Body of pancreas (tissue), 4 donors: ENCODE data around the gene ZFYVE21. TPM values are rescaled to one million over a fixed set of nuclear protein-coding genes. Genes with fewer than 3 reads are reported as not detected.

Experiments used
- ATAC-seq: fragments of 150-250 bp; one replicate; pipeline ENCODE4 v1.9.1; 2016
- DNase-seq, 4 donors: peaks; one replicate each; pipeline ENCODE4 v3.0.0-alpha.2; 2019
- H3K27ac ChIP-seq, 4 donors: fragments of 200-600 bp; sonication (generic); 1 replicate in 3 of 4; 2 replicates in 1 of 4; pipeline versions ENCODE4 v1.5.1 to v1.6.1; 2016 to 2019; ENCODE audit warnings: mild to moderate bottlenecking in 1 of 4, mixed read lengths in 1 of 4, moderate library complexity in 1 of 4
- H3K27me3 ChIP-seq, 2 donors: fragments of 200-600 bp; sonication (generic); one replicate each; pipeline ENCODE4 v1.6.0; 2016; ENCODE audit warnings: mild to moderate bottlenecking in 1 of 2
- H3K36me3 ChIP-seq, 2 donors: fragments of 200-600 bp; sonication (generic); replicated peaks in 1 of 2; 2 replicates each; pipeline ENCODE4 v1.5.1; 2016; ENCODE audit warnings: low read depth in 2 of 2; ENCODE audit not compliant: insufficient read depth in 1 of 2
- H3K4me1 ChIP-seq: fragments of 200-600 bp; sonication (generic); one replicate; pipeline ENCODE4 v1.6.0; 2016
- H3K4me3 ChIP-seq, 2 donors: fragments of 200-600 bp; sonication (generic); 1 replicate in 1 of 2; 2 replicates in 1 of 2; pipeline ENCODE4 v1.5.1; 2016 to 2019
- H3K9me3 ChIP-seq, 3 donors: fragments of 200-600 bp; sonication (generic); 1 replicate in 2 of 3; 2 replicates in 1 of 3; pipeline ENCODE4 v1.5.1; 2016
- POLR2A ChIP-seq, 3 donors: fragments of 450-650 bp; IDR thresholded peaks; one replicate each; pipeline ENCODE4 v1.6.1; 2016; ENCODE audit warnings: antibody characterized with exemption in 3 of 3, mild to moderate bottlenecking in 2 of 3
- WGBS, 2 donors: methylation state at CpG; one replicate each; pipeline ENCODE4 v1.1.5; 2017; 5-methylcytosine and 5-hydroxymethylcytosine counted together
- intact Hi-C: fragments of 100-400 bp; cut with DNase I; formaldehyde crosslinking; loops from one replicate; pipeline ENCODE4 v1.15.1; 2023
- total RNA-seq, 2 donors: library from RNA; depleted of rRNA; stranded (reverse); fragments of >200 nt; gene quantifications; one replicate each; pipeline ENCODE4 v1.1.0, GENCODE V29; 2016
- TF ChIP-seq, protein P1 (sequence below), 7 experiments: fragments of 450-650 bp in 4 of 7; fragments of 200-600 bp in 3 of 7; sonication (generic) in 3 of 7; IDR thresholded peaks; one replicate each; pipeline ENCODE4 v1.5.1; 2016 to 2019; ENCODE audit warnings: antibody characterized with exemption in 7 of 7

The ZFYVE21 gene
- total RNA-seq, 2 donors from 2014 or later: 32.9 to 82.4 TPM

- no peak for TF ChIP-seq POLR2A (IDR thresholded peaks at IDR 0.05)
- TF ChIP-seq, protein P1, sequence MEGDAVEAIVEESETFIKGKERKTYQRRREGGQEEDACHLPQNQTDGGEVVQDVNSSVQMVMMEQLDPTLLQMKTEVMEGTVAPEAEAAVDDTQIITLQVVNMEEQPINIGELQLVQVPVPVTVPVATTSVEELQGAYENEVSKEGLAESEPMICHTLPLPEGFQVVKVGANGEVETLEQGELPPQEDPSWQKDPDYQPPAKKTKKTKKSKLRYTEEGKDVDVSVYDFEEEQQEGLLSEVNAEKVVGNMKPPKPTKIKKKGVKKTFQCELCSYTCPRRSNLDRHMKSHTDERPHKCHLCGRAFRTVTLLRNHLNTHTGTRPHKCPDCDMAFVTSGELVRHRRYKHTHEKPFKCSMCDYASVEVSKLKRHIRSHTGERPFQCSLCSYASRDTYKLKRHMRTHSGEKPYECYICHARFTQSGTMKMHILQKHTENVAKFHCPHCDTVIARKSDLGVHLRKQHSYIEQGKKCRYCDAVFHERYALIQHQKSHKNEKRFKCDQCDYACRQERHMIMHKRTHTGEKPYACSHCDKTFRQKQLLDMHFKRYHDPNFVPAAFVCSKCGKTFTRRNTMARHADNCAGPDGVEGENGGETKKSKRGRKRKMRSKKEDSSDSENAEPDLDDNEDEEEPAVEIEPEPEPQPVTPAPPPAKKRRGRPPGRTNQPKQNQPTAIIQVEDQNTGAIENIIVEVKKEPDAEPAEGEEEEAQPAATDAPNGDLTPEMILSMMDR (IDR thresholded peaks at IDR 0.05): no peak
- Histone ChIP-seq H3K4me3 (no peak overlapping the region), H3K9me3 (no peaks in the 10 kb centered on the region), H3K36me3 (peaks cover 9% of the 10 kb centered on the region in 2 donors), H3K27ac (peak overlapping the region in 1 of 4 donors; percentile 24), H3K4me1 (peaks cover 21% of the 10 kb centered on the region), H3K27me3 (no peaks in the 10 kb centered on the region)
- intact Hi-C loops: no loop called here
- 66 to 71% methylated on average over 15 to 17 of the region's 17 CpGs for WGBS, 2 donors
- ATAC-seq (no peak), DNase-seq (peak in 1 of 4 donors; percentile 26)
Observed at GRCh38 chr14:103696466-103697071, 19.0 kb upstream of the ZFYVE21 start.

- Histone ChIP-seq H3K36me3 (peaks cover 9% of the 10 kb centered on the region in 2 donors), H3K4me1 (peaks cover 21% of the 10 kb centered on the region)
Observed at GRCh38 chr14:103697206-103697602, 18.4 kb upstream of the ZFYVE21 start.

GRCh38 chr14:103697603-103698379, 17.8 kb upstream of the ZFYVE21 start:
- Histone ChIP-seq H3K27me3 (no peaks in the 10 kb centered on the region), H3K27ac (peak overlapping the region in 2 of 4 donors; percentile 9 to 51), H3K4me1 (peaks cover 21% of the 10 kb centered on the region), H3K4me3 (no peak overlapping the region), H3K36me3 (peaks cover 9% of the 10 kb centered on the region in 2 donors), H3K9me3 (no peaks in the 10 kb centered on the region)
- WGBS, 2 donors: 83 to 96% methylated on average over 8 to 14 of the region's 14 CpGs
- TF ChIP-seq POLR2A (IDR thresholded peaks at IDR 0.05): no peak
- TF ChIP-seq, protein P1 (IDR thresholded peaks at IDR 0.05): no peak
- intact Hi-C loops: no loop called here
- DNase-seq (peak in 2 of 4 donors; percentile 5 to 11), ATAC-seq (no peak)

More at GRCh38 chr14:103697206-103697602, 18.4 kb upstream of the ZFYVE21 start:
- no peak for ATAC-seq
- WGBS, 2 donors: 49 to 60% methylated on average over 3 of the region's 3 CpGs
- Histone ChIP-seq H3K27me3 (no peaks in the 10 kb centered on the region), H3K4me3 (no peak overlapping the region), H3K27ac (no peak overlapping the region), H3K9me3 (no peaks in the 10 kb centered on the region)
- intact Hi-C loops: no loop called here
- peak in 1 of 4 donors; percentile 5 for DNase-seq
- no peak for TF ChIP-seq POLR2A (IDR thresholded peaks at IDR 0.05)
- TF ChIP-seq, protein P1 (IDR thresholded peaks at IDR 0.05): no peak

GRCh38 chr14:103698380-103699260, 17.0 kb upstream of the ZFYVE21 start:
- WGBS, 2 donors: 43 to 55% methylated on average over 7 to 32 of the region's 33 CpGs
- DNase-seq: peak; percentile 83 to 93 (median 90)
- Histone ChIP-seq H3K36me3 (peaks cover 5 to 8% of the 10 kb centered on the region in 2 donors), H3K9me3 (no peaks in the 10 kb centered on the region), H3K4me3 (no peak overlapping the region), H3K4me1 (peaks cover 21% of the 10 kb centered on the region), H3K27ac (peak overlapping the region in 2 of 4 donors; percentile 48 to 51), H3K27me3 (no peaks in the 10 kb centered on the region)
- intact Hi-C loops: no loop called here
- TF ChIP-seq, protein P1 (IDR thresholded peaks at IDR 0.05): no peak
- TF ChIP-seq POLR2A (IDR thresholded peaks at IDR 0.05): peak; percentile 33 to 45 (median 45)
- ATAC-seq: peak; percentile 83
